IPS-15b (cell line): Measurements from ENCODE around the gene FRS2.

Experiments
- H3K27me3 ChIP-seq: one replicate; pipeline ENCODE4 v1.6.1; 2013; ENCODE audit warnings: low read length; ENCODE audit not compliant: control insufficient read depth, insufficient read depth
- H3K36me3 ChIP-seq: one replicate; pipeline ENCODE4 v1.6.1; 2013; ENCODE audit warnings: low read length; ENCODE audit not compliant: control insufficient read depth, insufficient read depth
- H3K4me1 ChIP-seq: one replicate; pipeline ENCODE4 v1.6.1; 2013; ENCODE audit warnings: mild to moderate bottlenecking, low read length; ENCODE audit not compliant: control insufficient read depth, insufficient read depth
- H3K4me3 ChIP-seq: one replicate; pipeline ENCODE4 v1.5.1; 2013; ENCODE audit warnings: low read depth, low read length
- H3K9ac ChIP-seq: one replicate; pipeline ENCODE4 v1.6.1; 2013; ENCODE audit warnings: low read depth, mild to moderate bottlenecking, low read length
- H3K9me3 ChIP-seq: one replicate; pipeline ENCODE4 v1.6.1; 2013; ENCODE audit warnings: mild to moderate bottlenecking, low read length; ENCODE audit not compliant: control insufficient read depth, insufficient read depth

The FRS2 gene

GRCh38 chr12:69468237-69469026 lies 1.8 kb upstream of the FRS2 start:
- Histone ChIP-seq H3K4me3 (no peak overlapping the region), H3K9me3 (no peaks in the 10 kb centered on the region), H3K4me1 (peaks cover 24% of the 10 kb centered on the region), H3K36me3 (no peaks in the 10 kb centered on the region), H3K27me3 (no peaks in the 10 kb centered on the region), H3K9ac (no peak overlapping the region)

GRCh38 chr12:69469854-69470188 lies 367 bp upstream of the FRS2 start:
- Histone ChIP-seq H3K27me3 (no peaks in the 10 kb centered on the region), H3K4me1 (peaks cover 24% of the 10 kb centered on the region), H3K36me3 (no peaks in the 10 kb centered on the region), H3K9me3 (no peaks in the 10 kb centered on the region), H3K9ac (peak overlapping the region; percentile 41), H3K4me3 (peak overlapping the region; percentile 92)

DNA sequence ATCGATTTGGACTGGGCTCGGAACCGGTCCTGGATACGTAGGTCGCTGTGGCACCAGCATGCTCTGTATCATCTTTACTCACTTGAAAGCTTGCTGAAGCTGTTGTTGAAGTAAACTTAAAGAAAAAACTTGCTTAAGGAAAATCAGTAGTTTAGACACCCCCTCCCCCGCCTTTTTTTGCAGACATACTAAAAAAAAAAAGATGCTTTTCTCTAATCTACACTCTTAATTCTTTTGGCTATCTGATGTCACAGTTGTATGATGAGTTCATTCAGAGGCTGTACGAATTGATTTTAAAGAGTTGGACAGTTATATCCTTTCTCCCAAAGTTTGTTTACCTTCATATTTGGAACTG lies 865 bp downstream of the FRS2 start:
- Histone ChIP-seq H3K4me3 (peak overlapping the region; percentile 92), H3K27me3 (no peaks in the 10 kb centered on the region), H3K36me3 (no peaks in the 10 kb centered on the region), H3K9ac (peak overlapping the region; percentile 79), H3K9me3 (no peaks in the 10 kb centered on the region), H3K4me1 (peaks cover 32% of the 10 kb centered on the region)

- H3K9ac ChIP-seq = no peak overlapping the region
- H3K4me1 ChIP-seq = peaks cover 33% of the 10 kb centered on the region
- peak overlapping the region; percentile 92 for H3K4me3 ChIP-seq
- no peaks in the 10 kb centered on the region for H3K9me3 ChIP-seq
- H3K27me3 ChIP-seq = no peaks in the 10 kb centered on the region
- H3K36me3 ChIP-seq = no peaks in the 10 kb centered on the region
Observed at GRCh38 chr12:69471667-69472385, 1.6 kb downstream of the FRS2 start.

- Histone ChIP-seq H3K27me3 (no peaks in the 10 kb centered on the region), H3K4me3 (no peak overlapping the region), H3K36me3 (no peaks in the 10 kb centered on the region), H3K9me3 (no peaks in the 10 kb centered on the region), H3K9ac (no peak overlapping the region), H3K4me1 (peaks cover 21% of the 10 kb centered on the region)
Observed at GRCh38 chr12:69473262-69473661, 3.1 kb downstream of the FRS2 start.

GRCh38 chr12:69474456-69474855 lies 4.3 kb downstream of the FRS2 start:
- H3K27me3 ChIP-seq = no peaks in the 10 kb centered on the region
- H3K4me1 ChIP-seq = peaks cover 17% of the 10 kb centered on the region
- no peaks in the 10 kb centered on the region for H3K36me3 ChIP-seq
- H3K9ac ChIP-seq = no peak overlapping the region
- no peaks in the 10 kb centered on the region for H3K9me3 ChIP-seq
- no peak overlapping the region for H3K4me3 ChIP-seq

- Histone ChIP-seq H3K9me3 (no peaks in the 10 kb centered on the region), H3K27me3 (no peaks in the 10 kb centered on the region), H3K4me1 (peaks cover 17% of the 10 kb centered on the region), H3K4me3 (no peak overlapping the region), H3K9ac (no peak overlapping the region), H3K36me3 (no peaks in the 10 kb centered on the region)
Observed at GRCh38 chr12:69475237-69475975, 5.2 kb downstream of the FRS2 start.

- no peaks in the 10 kb centered on the region for H3K9me3 ChIP-seq
- H3K9ac ChIP-seq = no peak overlapping the region
- no peaks in the 10 kb centered on the region for H3K36me3 ChIP-seq
- peaks cover 17% of the 10 kb centered on the region for H3K4me1 ChIP-seq
- no peaks in the 10 kb centered on the region for H3K27me3 ChIP-seq
- no peak overlapping the region for H3K4me3 ChIP-seq
Observed at GRCh38 chr12:69476276-69477017, 6.3 kb downstream of the FRS2 start.

- Histone ChIP-seq H3K27me3 (no peaks in the 10 kb centered on the region), H3K9ac (no peak overlapping the region), H3K36me3 (no peaks in the 10 kb centered on the region), H3K4me1 (peaks cover 12% of the 10 kb centered on the region), H3K9me3 (no peaks in the 10 kb centered on the region), H3K4me3 (no peak overlapping the region)
Observed at GRCh38 chr12:69479675-69480074, 9.5 kb downstream of the FRS2 start.

GRCh38 chr12:69480698-69481097 lies 10.5 kb downstream of the FRS2 start:
- H3K9ac ChIP-seq = no peak overlapping the region
- H3K27me3 ChIP-seq = no peaks in the 10 kb centered on the region
- H3K4me1 ChIP-seq = peaks cover 6% of the 10 kb centered on the region
- H3K4me3 ChIP-seq = no peak overlapping the region
- no peaks in the 10 kb centered on the region for H3K9me3 ChIP-seq
- no peaks in the 10 kb centered on the region for H3K36me3 ChIP-seq

GRCh38 chr12:69481133-69481532 lies 10.9 kb downstream of the FRS2 start:
- peaks cover 3% of the 10 kb centered on the region for H3K4me1 ChIP-seq
- H3K36me3 ChIP-seq = no peaks in the 10 kb centered on the region
- H3K27me3 ChIP-seq = no peaks in the 10 kb centered on the region
- no peaks in the 10 kb centered on the region for H3K9me3 ChIP-seq
- no peak overlapping the region for H3K4me3 ChIP-seq
- no peak overlapping the region for H3K9ac ChIP-seq
